ENCODE measurements around the gene CACNB2.
"Not testable (repeated sequence)": the region's sequence is repeated elsewhere in the genome, so short reads cannot be mapped to it uniquely, and the experiment has no call there.

Gene CACNB2

GRCh38 chr10:18409599-18410397 lies 269.6 kb downstream of the CACNB2 start:
- DNase-seq, result no peak

GRCh38 chr10:18414061-18414460 lies 273.8 kb downstream of the CACNB2 start:
- DNase-seq, result no peak

- no peak for DNase-seq
These were observed 277.8 kb downstream of the CACNB2 start for GRCh38 chr10:18417950-18418527.

GRCh38 chr10:18418541-18419215 lies 278.5 kb downstream of the CACNB2 start:
- no peak for DNase-seq

GRCh38 chr10:18419945-18420344 lies 279.7 kb downstream of the CACNB2 start:
- DNase-seq, result no peak

GRCh38 chr10:18421726-18422293 lies 281.6 kb downstream of the CACNB2 start:
- no peak for DNase-seq

- no peak for DNase-seq
These were observed 282.9 kb downstream of the CACNB2 start for GRCh38 chr10:18423058-18423637.

GRCh38 chr10:18424200-18424599 lies 284.0 kb downstream of the CACNB2 start:
- DNase-seq, result no peak

GRCh38 chr10:18429335-18429734 lies 289.1 kb downstream of the CACNB2 start:
- DNase-seq, result no peak

- DNase-seq, result no peak
These were observed 296.7 kb downstream of the CACNB2 start for GRCh38 chr10:18436902-18437301.

GRCh38 chr10:18437486-18437885 lies 297.3 kb downstream of the CACNB2 start:
- DNase-seq, result no peak

GRCh38 chr10:18438361-18439126 lies 298.3 kb downstream of the CACNB2 start:
- DNase-seq, result no peak

GRCh38 chr10:18439601-18440000 lies 299.4 kb downstream of the CACNB2 start:
- DNase-seq, result no peak

GRCh38 chr10:18445635-18446034 lies 305.4 kb downstream of the CACNB2 start:
- not testable (repeated sequence) for DNase-seq

GRCh38 chr10:18446205-18446604 lies 306.0 kb downstream of the CACNB2 start:
- no peak for DNase-seq

- no peak for DNase-seq
These were observed 309.4 kb downstream of the CACNB2 start for GRCh38 chr10:18449611-18450026.

- no peak for DNase-seq
These were observed 310.1 kb downstream of the CACNB2 start for GRCh38 chr10:18450298-18450697.

GRCh38 chr10:18455086-18455884 lies 315.1 kb downstream of the CACNB2 start:
- DNase-seq, result no peak

GRCh38 chr10:18456984-18457383 lies 316.8 kb downstream of the CACNB2 start:
- DNase-seq, result no peak

- no peak for DNase-seq
These were observed 319.8 kb downstream of the CACNB2 start for GRCh38 chr10:18460032-18460431.

GRCh38 chr10:18463673-18464211 lies 323.5 kb downstream of the CACNB2 start:
- no peak for DNase-seq
